AG04450 (cell line): ENCODE data around the gene MAPRE3. TPM values are rescaled to one million over a fixed set of nuclear protein-coding genes. Genes with fewer than 3 reads are reported as not detected.
A peak's percentile ranks its signal among the peaks of the same experiment; 100 is the strongest.

Experiments
- CTCF ChIA-PET: fragments of 300-600, 350-600 bp; formaldehyde crosslinking; extraction: SDS; loops from one replicate; lab custom pipeline; 2022; ENCODE audit warnings: antibody characterized with exemption, inconsistent platforms; lab: Charles Lee
- POLR2A ChIA-PET: fragments of 350-600 bp; formaldehyde crosslinking; extraction: SDS; loops from one replicate; lab custom pipeline; 2021; ENCODE audit warnings: antibody characterized with exemption, inconsistent platforms; lab: Yijun Ruan, JAX
- DNase-seq: peaks from one replicate; pipeline ENCODE4 v3.0.0-alpha.2; 2011; ENCODE audit warnings: low read depth, low spot score
- H3K27ac ChIP-seq: one replicate; pipeline ENCODE4 v1.5.1; 2012; ENCODE audit warnings: low read depth, low read length, control low read depth
- H3K27me3 ChIP-seq: one replicate; pipeline ENCODE4 v1.6.0; 2012; ENCODE audit warnings: low read length; ENCODE audit not compliant: control insufficient read depth, insufficient read depth
- H3K4me3 ChIP-seq: 2 replicates; pipeline ENCODE4 v1.5.1; 2011; ENCODE audit warnings: mild to moderate bottlenecking, low read depth, low read length, control low read depth
- H3K9me3 ChIP-seq: 2 replicates; pipeline ENCODE4 v1.5.1; 2012; ENCODE audit warnings: low read length; ENCODE audit not compliant: control insufficient read depth, insufficient read depth
- polyA plus RNA-seq: library from polyadenylated mRNA; depleted of rRNA; stranded (reverse); fragments of >200 nt; gene quantifications from 2 replicates; pipeline ENCODE4 v1.2.3, GENCODE V29; 2011
- TF ChIP-seq, protein P1 (sequence below): IDR thresholded peaks from 2 replicates; pipeline ENCODE4 v1.5.1; 2011; ENCODE audit warnings: low read depth, low read length, control low read depth, inconsistent platforms

The MAPRE3 gene
- polyA plus RNA-seq, 1 experiment, result 16.8 TPM

DNA sequence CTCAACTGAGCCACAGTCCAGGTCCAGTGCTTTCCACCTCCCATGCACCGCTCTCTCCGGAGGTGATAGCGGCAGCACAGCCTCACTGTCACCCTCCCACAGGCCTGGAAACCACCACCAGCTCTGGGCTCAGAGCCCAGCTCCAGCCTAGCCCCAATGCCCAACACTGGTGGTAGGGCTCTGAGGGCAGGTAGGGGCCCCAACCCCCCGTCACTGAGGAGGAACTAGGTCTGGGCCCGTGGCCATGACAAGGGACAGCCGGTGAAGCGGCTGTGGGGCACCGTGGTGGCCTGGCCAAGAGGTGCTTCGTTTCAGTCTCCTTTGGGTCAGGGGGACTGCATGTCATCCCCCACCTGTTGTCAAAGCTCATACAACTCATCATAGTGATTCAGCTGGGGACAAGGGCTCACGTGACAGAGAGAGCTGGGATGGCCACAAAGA lies 56.8 kb downstream of the MAPRE3 start:
- no peak overlapping the region for H3K27ac ChIP-seq
- ChIA-PET POLR2A (no interaction called here), CTCF (interaction anchor here (1.2 kb wide), 1 partner anchor 66 kb away, joined by 4 read pairs; no protein-coding TSS in a partner anchor)
- TF ChIP-seq, protein P1, sequence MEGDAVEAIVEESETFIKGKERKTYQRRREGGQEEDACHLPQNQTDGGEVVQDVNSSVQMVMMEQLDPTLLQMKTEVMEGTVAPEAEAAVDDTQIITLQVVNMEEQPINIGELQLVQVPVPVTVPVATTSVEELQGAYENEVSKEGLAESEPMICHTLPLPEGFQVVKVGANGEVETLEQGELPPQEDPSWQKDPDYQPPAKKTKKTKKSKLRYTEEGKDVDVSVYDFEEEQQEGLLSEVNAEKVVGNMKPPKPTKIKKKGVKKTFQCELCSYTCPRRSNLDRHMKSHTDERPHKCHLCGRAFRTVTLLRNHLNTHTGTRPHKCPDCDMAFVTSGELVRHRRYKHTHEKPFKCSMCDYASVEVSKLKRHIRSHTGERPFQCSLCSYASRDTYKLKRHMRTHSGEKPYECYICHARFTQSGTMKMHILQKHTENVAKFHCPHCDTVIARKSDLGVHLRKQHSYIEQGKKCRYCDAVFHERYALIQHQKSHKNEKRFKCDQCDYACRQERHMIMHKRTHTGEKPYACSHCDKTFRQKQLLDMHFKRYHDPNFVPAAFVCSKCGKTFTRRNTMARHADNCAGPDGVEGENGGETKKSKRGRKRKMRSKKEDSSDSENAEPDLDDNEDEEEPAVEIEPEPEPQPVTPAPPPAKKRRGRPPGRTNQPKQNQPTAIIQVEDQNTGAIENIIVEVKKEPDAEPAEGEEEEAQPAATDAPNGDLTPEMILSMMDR, result no peak
- no peaks in the 10 kb centered on the region for H3K9me3 ChIP-seq
- no peak overlapping the region for H3K4me3 ChIP-seq
- no peak for DNase-seq
- no peaks in the 10 kb centered on the region for H3K27me3 ChIP-seq

DNA sequence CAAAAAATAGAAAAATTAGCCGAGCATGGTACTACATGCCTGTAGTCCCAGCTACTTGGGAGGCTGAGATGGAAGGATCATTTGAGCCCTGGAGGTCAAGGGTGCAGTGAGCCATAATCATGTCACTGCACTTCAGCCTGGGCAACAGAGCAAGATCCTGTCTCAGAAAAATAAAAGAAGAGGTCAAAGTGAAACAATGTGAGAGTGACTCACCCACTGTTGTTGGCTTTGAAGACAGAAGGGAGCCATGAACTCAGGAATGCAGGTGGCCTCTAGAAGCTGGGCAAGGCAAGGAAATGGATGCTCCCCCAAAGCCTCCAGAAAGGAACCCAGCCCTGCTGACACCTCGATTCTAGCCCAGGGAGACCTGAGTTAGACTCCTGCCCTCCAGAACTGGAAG lies 58.6 kb downstream of the MAPRE3 start:
- Histone ChIP-seq H3K27ac (peak overlapping the region; percentile 11), H3K4me3 (no peak overlapping the region), H3K27me3 (no peaks in the 10 kb centered on the region), H3K9me3 (no peaks in the 10 kb centered on the region; the same call in 1 of the 2 replicates)
- TF ChIP-seq, protein P1, result no peak
- POLR2A ChIA-PET, result no interaction called here
- no peak for DNase-seq
- CTCF ChIA-PET, result interaction anchor here (0.9 to 1.3 kb wide), 2 partner anchors 12 to 183 kb away, joined by 5 to 8 read pairs; no protein-coding TSS in a partner anchor

DNA sequence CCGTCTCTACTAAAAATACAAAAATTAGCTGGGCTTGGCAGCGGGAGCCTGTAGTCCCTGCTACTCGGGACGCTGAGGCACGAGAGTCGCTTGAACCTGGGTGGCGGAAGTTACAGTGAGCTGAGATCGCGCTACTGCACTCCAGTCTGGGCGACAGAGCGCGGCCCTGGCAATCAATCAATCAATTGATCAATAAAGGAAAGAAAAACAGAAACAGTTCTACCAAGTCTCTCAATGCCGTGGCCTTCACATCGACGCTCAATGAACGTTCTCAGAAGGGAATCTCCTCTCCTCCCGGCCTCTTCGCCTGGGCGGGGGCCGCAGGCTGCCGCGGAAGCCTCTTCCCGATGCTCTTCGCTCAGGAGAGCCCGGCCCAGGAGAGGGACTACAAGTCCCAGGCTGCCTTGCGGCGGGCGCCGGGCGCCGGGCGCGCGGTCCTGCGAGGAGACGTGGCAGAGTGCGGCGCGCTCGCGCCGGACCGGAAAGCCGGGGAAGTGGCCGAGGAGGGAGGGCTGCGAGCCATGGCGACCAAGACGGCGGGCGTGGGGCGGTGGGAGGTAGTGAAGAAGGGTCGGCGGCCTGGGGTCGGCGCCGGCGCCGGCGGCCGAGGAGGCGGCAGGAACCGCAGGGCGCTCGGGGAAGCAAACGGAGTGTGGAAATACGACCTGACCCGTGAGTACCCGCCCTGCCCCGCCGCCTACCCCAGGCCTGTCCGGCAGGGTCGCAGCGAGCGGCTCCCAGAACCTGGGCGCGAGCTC lies 62.2 kb downstream of the MAPRE3 start, which contains the start of gene TMEM214:
TMEM214 (plus strand) TSS at position 471 of the 758 bp plus-strand sequence; CDS start at position 522, 51 bp downstream.
- Histone ChIP-seq H3K27me3 (no peaks in the 10 kb centered on the region), H3K27ac (peak within 1 kb of the TSS; percentile 68), H3K9me3 (no peaks in the 10 kb centered on the region; the same call in 1 of the 2 replicates), H3K4me3 (peak within 1 kb of the TSS; percentile 95)
- TF ChIP-seq, protein P1, result no peak
- ChIA-PET POLR2A (interaction anchor here (0.6 to 2.8 kb wide), 5 partner anchors 13 to 260 kb away, joined by 3 to 26 read pairs (median 7); no protein-coding TSS in a partner anchor), CTCF (interaction anchor here (1.2 to 1.9 kb wide), 3 partner anchors 16 to 71 kb away, joined by 3 to 6 read pairs (median 5); no protein-coding TSS in a partner anchor)
- DNase-seq, result peak; percentile 60

DNA sequence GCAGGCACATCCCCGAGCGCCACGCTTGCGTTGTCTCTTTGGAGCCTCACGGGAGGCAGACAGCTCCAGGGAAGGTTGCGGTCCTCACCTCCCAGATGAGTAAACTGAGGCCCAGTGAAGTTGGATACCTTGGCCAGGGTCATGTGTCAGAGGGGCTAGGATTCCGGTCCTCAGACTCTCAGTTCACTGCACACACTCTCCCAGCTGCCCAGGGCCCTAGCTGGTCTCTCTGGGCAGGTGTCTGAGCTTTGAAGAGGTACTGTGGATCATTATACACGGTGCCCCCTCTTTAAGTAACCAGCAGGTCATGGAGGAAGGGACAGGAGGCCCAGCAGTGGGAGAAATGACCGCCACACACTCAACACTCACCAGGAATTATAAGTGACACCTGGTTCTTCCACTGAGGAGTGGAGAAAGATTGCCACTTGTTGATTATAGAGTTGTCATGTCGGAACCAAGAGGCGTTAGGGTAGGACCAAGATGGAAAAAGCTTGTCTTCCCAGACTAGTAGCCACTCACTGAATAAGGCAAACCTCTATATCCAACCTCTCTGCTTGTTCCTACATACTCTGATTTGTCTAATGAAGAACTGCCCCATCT lies 62.9 kb downstream of the MAPRE3 start:
- no peaks in the 10 kb centered on the region; the same call in 1 of the 2 replicates for H3K9me3 ChIP-seq
- peak overlapping the region; percentile 95 for H3K4me3 ChIP-seq
- POLR2A ChIA-PET, result interaction anchor here (0.7 to 2.8 kb wide), 3 partner anchors 12 to 48 kb away, joined by 7 to 26 read pairs (median 16); no protein-coding TSS in a partner anchor
- no peaks in the 10 kb centered on the region for H3K27me3 ChIP-seq
- CTCF ChIA-PET, result interaction anchor here (0.9 to 2.8 kb wide), 4 partner anchors 10 to 187 kb away, joined by 3 to 8 read pairs (median 4); no protein-coding TSS in a partner anchor
- H3K27ac ChIP-seq, result peak overlapping the region; percentile 68
- no peak for DNase-seq
- TF ChIP-seq, protein P1, result no peak
